Peyer's patch (tissue), 4 donors: ENCODE results near the gene FSTL5. TPM values are rescaled to one million over a fixed set of nuclear protein-coding genes. Genes with fewer than 3 reads are reported as not detected.

Source experiments
- DNase-seq, 3 donors: peaks; one replicate each; pipeline ENCODE4 v3.0.0-alpha.2; 2017 to 2019
- H3K27ac ChIP-seq, 4 donors: fragments of 200-600 bp; sonication (generic); one replicate each; pipeline ENCODE4 v1.5.1; 2016 to 2019
- H3K27me3 ChIP-seq, 2 donors: fragments of 200-600 bp; sonication (generic); one replicate each; pipeline ENCODE4 v1.5.1; 2019
- H3K36me3 ChIP-seq, 3 donors: fragments of 200-600 bp; sonication (generic); one replicate each; pipeline ENCODE4 v1.5.1; 2016 to 2019
- H3K4me1 ChIP-seq, 4 donors: fragments of 200-600 bp; sonication (generic); one replicate each; pipeline ENCODE4 v1.5.1; 2016 to 2019
- H3K4me3 ChIP-seq, 4 donors: fragments of 200-600 bp; sonication (generic); 1 replicate in 3 of 4; 2 replicates in 1 of 4; pipeline ENCODE4 v1.5.1; 2016 to 2019; ENCODE audit warnings: mild to moderate bottlenecking in 1 of 4
- H3K9me3 ChIP-seq, 4 donors: fragments of 200-600 bp; sonication (generic); one replicate each; pipeline ENCODE4 v1.5.1; 2016 to 2019; ENCODE audit warnings: mild to moderate bottlenecking in 1 of 4
- CTCF ChIP-seq, 6 experiments: fragments of 450-650 bp in 4 of 6; fragments of 200-600 bp in 2 of 6; sonication (generic) in 1 of 6; IDR thresholded peaks; one replicate each; pipeline ENCODE4 v1.5.1; 2017 to 2019; ENCODE audit warnings: antibody characterized with exemption in 6 of 6, mild to moderate bottlenecking in 3 of 6, moderate library complexity in 1 of 6
- POLR2A ChIP-seq, 2 donors: fragments of 450-650 bp; IDR thresholded peaks; one replicate each; pipeline ENCODE4 v1.5.1; 2017; ENCODE audit warnings: antibody characterized with exemption in 2 of 2, mild to moderate bottlenecking in 2 of 2, moderate library complexity in 2 of 2
- total RNA-seq, 4 donors: library from RNA; depleted of rRNA; stranded (reverse); fragments of >200 nt; gene quantifications; one replicate each; pipeline ENCODE4 v1.1.0, GENCODE V29; 2016

The FSTL5 gene
- total RNA-seq, 4 donors from 2014 or later, result 1.7 TPM; not detected in 3

GRCh38 chr4:162038112-162038511 lies 125.7 kb downstream of the FSTL5 start:
- no peak overlapping the region for H3K27ac ChIP-seq
- no peaks in the 10 kb centered on the region for H3K9me3 ChIP-seq
- no peak for DNase-seq
- no peaks in the 10 kb centered on the region for H3K27me3 ChIP-seq
- no peaks in the 10 kb centered on the region for H3K36me3 ChIP-seq
- TF ChIP-seq CTCF (IDR thresholded peaks at IDR 0.05), result no peak
- no peak for TF ChIP-seq POLR2A (IDR thresholded peaks at IDR 0.05)
- no peaks in the 10 kb centered on the region for H3K4me1 ChIP-seq
- no peak overlapping the region for H3K4me3 ChIP-seq

- no peaks in the 10 kb centered on the region for H3K27me3 ChIP-seq
- H3K4me1 ChIP-seq, result no peaks in the 10 kb centered on the region
- no peak overlapping the region for H3K4me3 ChIP-seq
- H3K27ac ChIP-seq, result no peak overlapping the region
- no peaks in the 10 kb centered on the region for H3K9me3 ChIP-seq
- no peaks in the 10 kb centered on the region for H3K36me3 ChIP-seq
- TF ChIP-seq POLR2A (IDR thresholded peaks at IDR 0.05) (no peak), CTCF (IDR thresholded peaks at IDR 0.05) (no peak)
- DNase-seq, result no peak
Measured at GRCh38 chr4:162017863-162018262, 145.9 kb downstream of the FSTL5 start.

GRCh38 chr4:162016991-162017390 lies 146.8 kb downstream of the FSTL5 start:
- no peak for DNase-seq
- no peak overlapping the region for H3K27ac ChIP-seq
- H3K4me3 ChIP-seq, result no peak overlapping the region
- no peaks in the 10 kb centered on the region for H3K36me3 ChIP-seq
- TF ChIP-seq POLR2A (IDR thresholded peaks at IDR 0.05) (no peak), CTCF (IDR thresholded peaks at IDR 0.05) (no peak)
- H3K4me1 ChIP-seq, result no peaks in the 10 kb centered on the region
- no peaks in the 10 kb centered on the region for H3K9me3 ChIP-seq
- no peaks in the 10 kb centered on the region for H3K27me3 ChIP-seq

GRCh38 chr4:162016219-162016618 lies 147.6 kb downstream of the FSTL5 start:
- no peaks in the 10 kb centered on the region for H3K36me3 ChIP-seq
- no peaks in the 10 kb centered on the region for H3K4me1 ChIP-seq
- H3K4me3 ChIP-seq, result no peak overlapping the region
- no peak overlapping the region for H3K27ac ChIP-seq
- no peaks in the 10 kb centered on the region for H3K9me3 ChIP-seq
- H3K27me3 ChIP-seq, result no peaks in the 10 kb centered on the region
- DNase-seq, result no peak
- TF ChIP-seq POLR2A (IDR thresholded peaks at IDR 0.05) (no peak), CTCF (IDR thresholded peaks at IDR 0.05) (no peak)

GRCh38 chr4:162015090-162015489 lies 148.7 kb downstream of the FSTL5 start:
- TF ChIP-seq CTCF (IDR thresholded peaks at IDR 0.05) (no peak), POLR2A (IDR thresholded peaks at IDR 0.05) (no peak)
- Histone ChIP-seq H3K27me3 (no peaks in the 10 kb centered on the region), H3K27ac (no peak overlapping the region), H3K4me1 (no peaks in the 10 kb centered on the region), H3K9me3 (no peaks in the 10 kb centered on the region), H3K36me3 (no peaks in the 10 kb centered on the region), H3K4me3 (no peak overlapping the region)
- no peak for DNase-seq

GRCh38 chr4:162011089-162011488 lies 152.7 kb downstream of the FSTL5 start:
- H3K9me3 ChIP-seq, result no peaks in the 10 kb centered on the region
- H3K36me3 ChIP-seq, result no peaks in the 10 kb centered on the region
- no peaks in the 10 kb centered on the region for H3K4me1 ChIP-seq
- H3K27ac ChIP-seq, result no peak overlapping the region
- TF ChIP-seq CTCF (IDR thresholded peaks at IDR 0.05), result no peak
- TF ChIP-seq POLR2A (IDR thresholded peaks at IDR 0.05), result no peak
- no peak for DNase-seq
- no peaks in the 10 kb centered on the region for H3K27me3 ChIP-seq
- no peak overlapping the region for H3K4me3 ChIP-seq
